Measurements from ENCODE around the gene ANKMY1.

- no peak for TF ChIP-seq CTCF (tag by site-specific recombination; IDR thresholded peaks at IDR 0.05)
- TF ChIP-seq ZNF433 (tag by site-specific recombination; IDR thresholded peaks at IDR 0.05; ENCODE audit: low read depth) = no peak
- TF ChIP-seq YY1 (tag by site-specific recombination; IDR thresholded peaks at IDR 0.05) = no peak
- no peak for TF ChIP-seq ZNF133 (tag by site-specific recombination; IDR thresholded peaks at IDR 0.05)
- TF ChIP-seq ZNF157 (tag by site-specific recombination; IDR thresholded peaks at IDR 0.05) = no peak
- no peak for TF ChIP-seq IKZF3 (tag by site-specific recombination; IDR thresholded peaks at IDR 0.05)
- no peak for TF ChIP-seq ZNF791 (tag by site-specific recombination; IDR thresholded peaks at IDR 0.05)
- TF ChIP-seq, protein P1, sequence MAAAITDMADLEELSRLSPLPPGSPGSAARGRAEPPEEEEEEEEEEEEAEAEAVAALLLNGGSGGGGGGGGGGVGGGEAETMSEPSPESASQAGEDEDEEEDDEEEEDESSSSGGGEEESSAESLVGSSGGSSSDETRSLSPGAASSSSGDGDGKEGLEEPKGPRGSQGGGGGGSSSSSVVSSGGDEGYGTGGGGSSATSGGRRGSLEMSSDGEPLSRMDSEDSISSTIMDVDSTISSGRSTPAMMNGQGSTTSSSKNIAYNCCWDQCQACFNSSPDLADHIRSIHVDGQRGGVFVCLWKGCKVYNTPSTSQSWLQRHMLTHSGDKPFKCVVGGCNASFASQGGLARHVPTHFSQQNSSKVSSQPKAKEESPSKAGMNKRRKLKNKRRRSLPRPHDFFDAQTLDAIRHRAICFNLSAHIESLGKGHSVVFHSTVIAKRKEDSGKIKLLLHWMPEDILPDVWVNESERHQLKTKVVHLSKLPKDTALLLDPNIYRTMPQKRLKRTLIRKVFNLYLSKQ (tag by site-specific recombination; IDR thresholded peaks at IDR 0.05; ENCODE audit: borderline replicate concordance) = no peak
Observed at GRCh38 chr2:240442891-240443715, 114.7 kb downstream of the ANKMY1 start.

All from HEK293 (cell line).